ENCODE data around the gene HAPLN3. TPM values are rescaled to one million over a fixed set of nuclear protein-coding genes. Genes with fewer than 3 reads are reported as not detected.

Gene HAPLN3
- total and polyA plus RNA-seq, 2 donors (not counting 1 experiment from before 2014, with no cell fraction given): 7.5 to 16.3 TPM

DNA sequence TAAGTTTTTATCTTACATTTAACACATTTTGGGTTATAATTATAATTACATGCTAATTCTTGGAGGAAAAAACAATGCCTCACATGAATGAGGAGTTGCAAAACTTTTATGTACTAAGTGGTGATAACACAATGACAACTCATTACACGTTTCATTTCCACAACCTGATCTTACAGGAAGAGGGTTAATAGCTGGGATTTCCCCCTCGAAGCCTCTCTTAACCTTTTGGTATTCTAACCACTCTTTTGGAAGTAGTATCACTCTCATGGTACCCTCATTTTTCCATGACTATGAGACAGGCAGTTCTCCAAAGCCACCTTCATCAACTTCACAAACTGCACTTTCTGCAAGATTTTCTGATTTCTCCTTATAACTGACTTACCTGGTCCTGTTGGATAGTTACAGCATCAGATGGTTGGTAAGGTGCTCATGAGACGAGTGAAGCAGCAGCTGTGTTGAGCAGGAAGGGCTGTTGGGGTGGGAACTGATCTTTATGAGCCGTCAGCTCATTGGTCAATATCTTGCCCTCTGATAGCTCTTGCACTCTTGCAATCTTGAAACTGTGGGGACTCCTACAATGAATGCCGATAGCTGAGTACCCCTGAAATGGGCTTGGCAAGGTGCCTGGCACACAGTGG lies 50.5 kb downstream of the HAPLN3 start:
- Histone ChIP-seq H3K9me3 (ENCODE audit: control extremely low read depth in 1 of 3, control insufficient read depth in 2 of 3, insufficient read depth in 1 of 3, low read length in 2 of 3) (no peaks in the 10 kb centered on the region), H3K27ac (ENCODE audit: low read length in 2 of 2) (no peak overlapping the region), H3K9ac (ENCODE audit: low read length) (no peak overlapping the region), H3K79me2 (ENCODE audit: control insufficient read depth, insufficient read depth, low read length) (no peaks in the 10 kb centered on the region), H2AFZ (ENCODE audit: insufficient read depth, low read depth, low read length, poor library complexity, severe bottlenecking) (no peak overlapping the region), H3K4me2 (replicated peaks; ENCODE audit: low read depth, low read length, poor library complexity, severe bottlenecking) (no peak overlapping the region), H3K27me3 (replicated peaks in 1 of 4; ENCODE audit: control extremely low read depth in 1 of 4, control insufficient read depth in 3 of 4, insufficient read depth in 4 of 4, low read length in 3 of 4) (peaks cover 0 to 4% (median 0%) of the 10 kb centered on the region in 4 experiments), H4K20me1 (ENCODE audit: control insufficient read depth, insufficient read depth, low read length, poor library complexity, severe bottlenecking) (no peaks in the 10 kb centered on the region), H3K4me1 (ENCODE audit: control insufficient read depth in 2 of 2, insufficient read depth in 2 of 2, low read length in 2 of 2) (no peaks in the 10 kb centered on the region), H3K4me3 (ENCODE audit: control extremely low read depth in 1 of 5, extremely low read depth in 1 of 5, insufficient read depth in 1 of 5, low read depth in 2 of 5, low read length in 4 of 5) (no peak overlapping the region), H3K36me3 (replicated peaks in 1 of 2; ENCODE audit: control extremely low read depth in 1 of 2, control insufficient read depth in 1 of 2, extremely low read depth in 1 of 2, insufficient read depth in 2 of 2, low read length in 1 of 2) (no peaks in the 10 kb centered on the region)
- Mint-ChIP-seq H3K27me3 (peaks cover 3% of the 10 kb centered on the region), H3K9me3 (ENCODE audit: insufficient read depth) (no peaks in the 10 kb centered on the region), H3K4me3 (no peak overlapping the region), H3K4me1 (peaks cover 3% of the 10 kb centered on the region), H3K27ac (no peak overlapping the region)
- intact Hi-C loops (cut with micrococcal nuclease): no loop called here
- no peak for TF ChIP-seq EZH2 (IDR thresholded peaks at IDR 0.05; ENCODE audit: borderline replicate concordance, insufficient read depth, low read depth, low read length, poor library complexity, severe bottlenecking)
- TF ChIP-seq, protein P1, sequence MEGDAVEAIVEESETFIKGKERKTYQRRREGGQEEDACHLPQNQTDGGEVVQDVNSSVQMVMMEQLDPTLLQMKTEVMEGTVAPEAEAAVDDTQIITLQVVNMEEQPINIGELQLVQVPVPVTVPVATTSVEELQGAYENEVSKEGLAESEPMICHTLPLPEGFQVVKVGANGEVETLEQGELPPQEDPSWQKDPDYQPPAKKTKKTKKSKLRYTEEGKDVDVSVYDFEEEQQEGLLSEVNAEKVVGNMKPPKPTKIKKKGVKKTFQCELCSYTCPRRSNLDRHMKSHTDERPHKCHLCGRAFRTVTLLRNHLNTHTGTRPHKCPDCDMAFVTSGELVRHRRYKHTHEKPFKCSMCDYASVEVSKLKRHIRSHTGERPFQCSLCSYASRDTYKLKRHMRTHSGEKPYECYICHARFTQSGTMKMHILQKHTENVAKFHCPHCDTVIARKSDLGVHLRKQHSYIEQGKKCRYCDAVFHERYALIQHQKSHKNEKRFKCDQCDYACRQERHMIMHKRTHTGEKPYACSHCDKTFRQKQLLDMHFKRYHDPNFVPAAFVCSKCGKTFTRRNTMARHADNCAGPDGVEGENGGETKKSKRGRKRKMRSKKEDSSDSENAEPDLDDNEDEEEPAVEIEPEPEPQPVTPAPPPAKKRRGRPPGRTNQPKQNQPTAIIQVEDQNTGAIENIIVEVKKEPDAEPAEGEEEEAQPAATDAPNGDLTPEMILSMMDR (IDR thresholded peaks at IDR 0.05): no peak
- DNase-seq: no peak
- ChIA-PET CTCF (interaction anchor here (1.0 kb wide), 1 partner anchor 60 kb away, joined by 3 read pairs; no protein-coding TSS in a partner anchor), POLR2A (no interaction called here)
- 65% methylated on average over 4 of the region's 5 CpGs for WGBS (ENCODE audit: insufficient coverage)
- no peak for ATAC-seq (ENCODE audit: low read depth)

- no peaks in the 10 kb centered on the region for H3K36me3 ChIP-seq (replicated peaks in 1 of 2; ENCODE audit: control extremely low read depth in 1 of 2, control insufficient read depth in 1 of 2, extremely low read depth in 1 of 2, insufficient read depth in 2 of 2, low read length in 1 of 2)
- H3K9ac ChIP-seq (ENCODE audit: low read length): no peak overlapping the region
- no peak for DNase-seq
- 95% methylated on average over 20 of the region's 21 CpGs for WGBS (ENCODE audit: insufficient coverage)
- no peak for ATAC-seq (ENCODE audit: low read depth)
- no peak overlapping the region for H3K27ac ChIP-seq (ENCODE audit: low read length in 2 of 2)
- H3K79me2 ChIP-seq (ENCODE audit: control insufficient read depth, insufficient read depth, low read length): no peaks in the 10 kb centered on the region
- CTCF ChIA-PET: no interaction called here
- no peaks in the 10 kb centered on the region for H3K4me1 ChIP-seq (ENCODE audit: control insufficient read depth in 2 of 2, insufficient read depth in 2 of 2, low read length in 2 of 2)
- no peak overlapping the region for H3K4me3 ChIP-seq (ENCODE audit: control extremely low read depth in 1 of 5, extremely low read depth in 1 of 5, insufficient read depth in 1 of 5, low read depth in 2 of 5, low read length in 4 of 5)
- no peaks in the 10 kb centered on the region for H3K9me3 ChIP-seq (ENCODE audit: control extremely low read depth in 1 of 3, control insufficient read depth in 2 of 3, insufficient read depth in 1 of 3, low read length in 2 of 3)
- H4K20me1 ChIP-seq (ENCODE audit: control insufficient read depth, insufficient read depth, low read length, poor library complexity, severe bottlenecking): no peaks in the 10 kb centered on the region
- Mint-ChIP-seq H3K4me3 (no peak overlapping the region), H3K4me1 (peaks cover 3% of the 10 kb centered on the region), H3K9me3 (ENCODE audit: insufficient read depth) (no peaks in the 10 kb centered on the region), H3K27ac (no peak overlapping the region), H3K27me3 (peaks cover 6% of the 10 kb centered on the region)
- no peak for TF ChIP-seq EZH2 (IDR thresholded peaks at IDR 0.05; ENCODE audit: borderline replicate concordance, insufficient read depth, low read depth, low read length, poor library complexity, severe bottlenecking)
- TF ChIP-seq, protein P1 (IDR thresholded peaks at IDR 0.05): no peak
- POLR2A ChIA-PET: interaction anchor here (0.7 kb wide), 1 partner anchor 103 kb away, joined by 3 read pairs; no protein-coding TSS in a partner anchor
- intact Hi-C loops (cut with micrococcal nuclease): no loop called here
- H3K4me2 ChIP-seq (replicated peaks; ENCODE audit: low read depth, low read length, poor library complexity, severe bottlenecking): no peak overlapping the region
- H3K27me3 ChIP-seq (replicated peaks in 1 of 4; ENCODE audit: control extremely low read depth in 1 of 4, control insufficient read depth in 3 of 4, insufficient read depth in 4 of 4, low read length in 3 of 4): no peaks in the 10 kb centered on the region
- H2AFZ ChIP-seq (ENCODE audit: insufficient read depth, low read depth, low read length, poor library complexity, severe bottlenecking): no peak overlapping the region
Observed at GRCh38 chr15:88843334-88843733, 52.0 kb downstream of the HAPLN3 start.

Data from B cell (primary cell).